ENCODE measurements around the gene ITGBL1. TPM values are rescaled to one million over a fixed set of nuclear protein-coding genes. Genes with fewer than 3 reads are reported as not detected.
A peak's percentile ranks its signal among the peaks of the same experiment; 100 is the strongest.

Gene ITGBL1
- total RNA-seq, 4 donors from 2014 or later, result 0.61 to 6.7 (median 5.0) TPM

GRCh38 chr13:101621099-101621498, 168.6 kb downstream of the ITGBL1 start:
- intact Hi-C loops (cut with DNase I; ENCODE audit: low total_unique reads) (no loop called here), in situ Hi-C loops (cut with MboI; ENCODE audit: low sequenced_read_pairs in 4 of 4) (no loop called here)
- Histone ChIP-seq H3K4me1 (no peaks in the 10 kb centered on the region), H3K36me3 (no peaks in the 10 kb centered on the region), H3K4me3 (no peak overlapping the region), H3K9me3 (no peaks in the 10 kb centered on the region), H3K27me3 (no peaks in the 10 kb centered on the region), H3K27ac (no peak overlapping the region)
- DNase-seq (no peak), ATAC-seq (no peak)
- no peak for TF ChIP-seq CTCF (IDR thresholded peaks at IDR 0.05 in 4 of 5, conservative IDR thresholded peaks at IDR 0.05 in 1 of 5)
- TF ChIP-seq POLR2A (IDR thresholded peaks at IDR 0.05), result no peak

- intact Hi-C loops (cut with DNase I; ENCODE audit: low total_unique reads) (no loop called here), in situ Hi-C loops (cut with MboI; ENCODE audit: low sequenced_read_pairs in 4 of 4) (no loop called here)
- ATAC-seq (no peak), DNase-seq (no peak)
- H3K27ac ChIP-seq, result no peak overlapping the region
- H3K4me3 ChIP-seq, result no peak overlapping the region
- H3K36me3 ChIP-seq, result no peaks in the 10 kb centered on the region
- no peaks in the 10 kb centered on the region for H3K9me3 ChIP-seq
- TF ChIP-seq CTCF (IDR thresholded peaks at IDR 0.05 in 4 of 5, conservative IDR thresholded peaks at IDR 0.05 in 1 of 5) (no peak), POLR2A (IDR thresholded peaks at IDR 0.05) (no peak)
- no peaks in the 10 kb centered on the region for H3K27me3 ChIP-seq
- H3K4me1 ChIP-seq, result no peaks in the 10 kb centered on the region
Measured at GRCh38 chr13:101623470-101624209, 171.2 kb downstream of the ITGBL1 start.

GRCh38 chr13:101624210-101624922, 171.9 kb downstream of the ITGBL1 start:
- no peaks in the 10 kb centered on the region for H3K27me3 ChIP-seq
- H3K4me1 ChIP-seq, result no peaks in the 10 kb centered on the region
- no peaks in the 10 kb centered on the region for H3K36me3 ChIP-seq
- ATAC-seq, result no peak
- no peak overlapping the region for H3K4me3 ChIP-seq
- in situ Hi-C loops (cut with MboI; ENCODE audit: low sequenced_read_pairs in 4 of 4) (no loop called here), intact Hi-C loops (cut with DNase I; ENCODE audit: low total_unique reads) (no loop called here)
- no peak overlapping the region for H3K27ac ChIP-seq
- H3K9me3 ChIP-seq, result no peaks in the 10 kb centered on the region
- DNase-seq, result no peak
- no peak for TF ChIP-seq CTCF (IDR thresholded peaks at IDR 0.05 in 4 of 5, conservative IDR thresholded peaks at IDR 0.05 in 1 of 5)
- TF ChIP-seq POLR2A (IDR thresholded peaks at IDR 0.05), result no peak

- Histone ChIP-seq H3K27me3 (no peaks in the 10 kb centered on the region), H3K36me3 (no peaks in the 10 kb centered on the region), H3K4me1 (no peaks in the 10 kb centered on the region), H3K4me3 (no peak overlapping the region), H3K27ac (no peak overlapping the region), H3K9me3 (no peaks in the 10 kb centered on the region)
- in situ Hi-C loops (cut with MboI; ENCODE audit: low sequenced_read_pairs in 4 of 4) (no loop called here), intact Hi-C loops (cut with DNase I; ENCODE audit: low total_unique reads) (no loop called here)
- TF ChIP-seq POLR2A (IDR thresholded peaks at IDR 0.05), result no peak
- no peak for DNase-seq
- ATAC-seq, result no peak
Measured at GRCh38 chr13:101624981-101625380, 172.5 kb downstream of the ITGBL1 start.

- Histone ChIP-seq H3K9me3 (no peaks in the 10 kb centered on the region), H3K27me3 (no peaks in the 10 kb centered on the region), H3K4me3 (peak overlapping the region; percentile 11 to 29 (median 22)), H3K36me3 (no peaks in the 10 kb centered on the region), H3K27ac (peak overlapping the region in 1 of 4 donors; percentile 25), H3K4me1 (no peaks in the 10 kb centered on the region)
- no peak for TF ChIP-seq POLR2A (IDR thresholded peaks at IDR 0.05)
- TF ChIP-seq CTCF (IDR thresholded peaks at IDR 0.05 in 4 of 5, conservative IDR thresholded peaks at IDR 0.05 in 1 of 5), result no peak
- intact Hi-C loops (cut with DNase I; ENCODE audit: low total_unique reads), result no loop called here
- in situ Hi-C loops (cut with MboI; ENCODE audit: low sequenced_read_pairs in 4 of 4), result no loop called here
- DNase-seq (no peak), ATAC-seq (peak in 1 of 2 donors; percentile 36)
Measured at GRCh38 chr13:101626925-101627555, 174.6 kb downstream of the ITGBL1 start.
